GM21576 (cell line): Measurements from ENCODE around the gene SNRPF.

Source experiments
- ATAC-seq: cut with Tn5 transposase; IDR thresholded peaks from one replicate; pipeline ENCODE4 v1.9.1; 2021; ENCODE audit warnings: mild to moderate bottlenecking, moderate library complexity; ENCODE audit not compliant: unreplicated experiment

The SNRPF gene

GRCh38 chr12:95857799-95858198 lies 953 bp upstream of the SNRPF start:
- no peak for ATAC-seq

GRCh38 chr12:95859344-95859816 lies 628 bp downstream of the SNRPF start:
- no peak for ATAC-seq

GRCh38 chr12:95859947-95860850 lies 1.4 kb downstream of the SNRPF start:
- ATAC-seq: no peak

GRCh38 chr12:95862038-95862437 lies 3.3 kb downstream of the SNRPF start:
- ATAC-seq: no peak

- no peak for ATAC-seq
These were observed 4.6 kb downstream of the SNRPF start for GRCh38 chr12:95863337-95863736.

GRCh38 chr12:95870897-95871296 lies 12.1 kb downstream of the SNRPF start:
- ATAC-seq: no peak

- ATAC-seq: no peak
These were observed 15.7 kb downstream of the SNRPF start for GRCh38 chr12:95874452-95874851.

GRCh38 chr12:95877622-95878021 lies 18.9 kb downstream of the SNRPF start:
- ATAC-seq: no peak

GRCh38 chr12:95880895-95881294 lies 22.1 kb downstream of the SNRPF start:
- no peak for ATAC-seq

GRCh38 chr12:95881331-95881955 lies 22.7 kb downstream of the SNRPF start:
- ATAC-seq: no peak

- ATAC-seq: no peak
These were observed 23.3 kb downstream of the SNRPF start for GRCh38 chr12:95882080-95882479.

GRCh38 chr12:95882873-95883272 lies 24.1 kb downstream of the SNRPF start:
- no peak for ATAC-seq

GRCh38 chr12:95884998-95885397 lies 26.2 kb downstream of the SNRPF start:
- no peak for ATAC-seq

- ATAC-seq: no peak
These were observed 28.6 kb downstream of the SNRPF start for GRCh38 chr12:95887311-95887710.

- ATAC-seq: no peak
These were observed 32.2 kb downstream of the SNRPF start for GRCh38 chr12:95890958-95891357.

GRCh38 chr12:95896846-95897245 lies 38.1 kb downstream of the SNRPF start:
- ATAC-seq: no peak

- no peak for ATAC-seq
These were observed 39.3 kb downstream of the SNRPF start for GRCh38 chr12:95898081-95898480.

GRCh38 chr12:95908573-95908972 lies 49.8 kb downstream of the SNRPF start:
- no peak for ATAC-seq

GRCh38 chr12:95909871-95910270 lies 51.1 kb downstream of the SNRPF start:
- no peak for ATAC-seq
